CD4-positive, alpha-beta T cell treated with Interleukin-17A for 4 hours (primary cell): ENCODE results near the gene GBX2.

Source experiments
- DNase-seq: peaks from one replicate; pipeline ENCODE4 v3.0.0-alpha.2; 2020; ENCODE audit warnings: mixed read lengths

Gene GBX2

GRCh38 chr2:236167297-236168109 lies 683 bp downstream of the GBX2 start:
- DNase-seq, result no peak

GRCh38 chr2:236166796-236167296 lies 1.3 kb downstream of the GBX2 start:
- DNase-seq, result no peak

GRCh38 chr2:236165842-236166795 lies 2.1 kb downstream of the GBX2 start:
- DNase-seq, result no peak

- DNase-seq, result no peak
Observed at GRCh38 chr2:236164925-236165841, 3.0 kb downstream of the GBX2 start.

GRCh38 chr2:236164201-236164924 lies 3.8 kb downstream of the GBX2 start:
- no peak for DNase-seq

GRCh38 chr2:236163471-236164200 lies 4.5 kb downstream of the GBX2 start:
- no peak for DNase-seq

GRCh38 chr2:236162882-236163470 lies 5.2 kb downstream of the GBX2 start:
- no peak for DNase-seq

GRCh38 chr2:236162031-236162845 lies 5.9 kb downstream of the GBX2 start:
- DNase-seq, result no peak

GRCh38 chr2:236161531-236161930 lies 6.7 kb downstream of the GBX2 start:
- DNase-seq, result no peak

- no peak for DNase-seq
Observed at GRCh38 chr2:236161082-236161462, 7.1 kb downstream of the GBX2 start.

GRCh38 chr2:236160366-236161081 lies 7.7 kb downstream of the GBX2 start:
- DNase-seq, result no peak

- no peak for DNase-seq
Observed at GRCh38 chr2:236159778-236160170, 8.4 kb downstream of the GBX2 start.

- DNase-seq, result no peak
Observed at GRCh38 chr2:236158969-236159777, 9.0 kb downstream of the GBX2 start.

- no peak for DNase-seq
Observed at GRCh38 chr2:236157815-236158498, 10.2 kb downstream of the GBX2 start.

- no peak for DNase-seq
Observed at GRCh38 chr2:236157366-236157765, 10.8 kb downstream of the GBX2 start.

- DNase-seq, result no peak
Observed at GRCh38 chr2:236156860-236157194, 11.4 kb downstream of the GBX2 start.

GRCh38 chr2:236156095-236156859 lies 11.9 kb downstream of the GBX2 start:
- no peak for DNase-seq
